H4 (cell line): ENCODE data around the gene ZNF532. TPM values are rescaled to one million over a fixed set of nuclear protein-coding genes. Genes with fewer than 3 reads are reported as not detected.
A peak's percentile ranks its signal among the peaks of the same experiment; 100 is the strongest.
"Not testable (repeated sequence)": the region's sequence is repeated elsewhere in the genome, so short reads cannot be mapped to it uniquely, and the experiment has no call there.

ENCODE experiments used
- DNase-seq: peaks from one replicate; pipeline ENCODE4 v3.0.0-alpha.2; 2015; ENCODE audit warnings: low spot score
- total RNA-seq: library from RNA; depleted of rRNA; stranded (reverse); fragments of >200 nt; shearing (Covaris generic); gene quantifications from 2 replicates; pipeline ENCODE4 v1.2.3, GENCODE V29; 2014; rRNA removed

The ZNF532 gene
- 57.8 and 75.1 TPM in 2 replicates for total RNA-seq

DNA sequence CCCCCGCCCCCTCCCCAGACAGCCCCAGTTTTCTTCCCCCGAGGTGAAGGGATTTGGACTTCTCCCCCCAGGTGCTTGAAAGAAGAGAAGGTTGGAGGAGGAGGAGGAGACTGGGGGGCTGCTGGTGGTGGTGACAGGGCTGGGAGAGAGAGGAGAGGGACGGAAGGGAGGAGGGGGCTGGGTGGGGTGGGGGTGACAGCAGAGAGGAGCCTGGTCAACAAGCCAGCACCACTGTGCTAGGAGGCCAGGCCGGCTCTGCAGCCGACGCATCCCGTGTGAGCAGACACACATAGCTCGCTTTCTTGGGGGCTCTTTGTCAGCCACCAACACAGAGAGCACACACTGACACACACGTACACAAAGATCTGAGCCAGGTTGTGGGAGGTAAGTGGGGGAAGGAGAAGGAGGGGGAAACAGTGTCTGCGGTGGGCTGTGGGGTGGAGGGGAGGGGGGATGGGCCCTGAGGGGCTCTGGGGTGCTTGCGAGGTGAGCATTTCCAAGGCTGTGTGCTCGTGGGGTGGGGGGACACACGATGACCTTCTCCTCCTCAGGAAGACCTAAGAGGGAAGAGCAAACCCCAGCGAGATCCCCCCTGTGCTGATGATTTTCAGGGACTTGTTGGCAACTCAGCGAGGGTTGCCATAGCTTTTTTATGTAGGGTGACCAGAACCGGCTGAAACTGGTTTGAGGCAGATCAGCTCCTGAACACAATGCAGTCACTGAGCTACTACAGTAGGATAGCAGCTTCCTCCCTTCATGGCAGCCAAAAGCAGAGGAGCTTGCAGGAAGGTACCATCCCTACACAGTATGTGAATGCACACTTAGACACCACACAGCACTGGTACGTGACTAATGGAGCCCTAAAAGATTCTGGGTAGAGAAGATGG is at the start of gene ZNF532:
TSS of gene ZNF532 (plus strand) at position 732 of the 887 bp plus-strand sequence. CDS start 53,411 bp downstream, outside the sequence.
- DNase-seq, result peak; percentile 58

DNA sequence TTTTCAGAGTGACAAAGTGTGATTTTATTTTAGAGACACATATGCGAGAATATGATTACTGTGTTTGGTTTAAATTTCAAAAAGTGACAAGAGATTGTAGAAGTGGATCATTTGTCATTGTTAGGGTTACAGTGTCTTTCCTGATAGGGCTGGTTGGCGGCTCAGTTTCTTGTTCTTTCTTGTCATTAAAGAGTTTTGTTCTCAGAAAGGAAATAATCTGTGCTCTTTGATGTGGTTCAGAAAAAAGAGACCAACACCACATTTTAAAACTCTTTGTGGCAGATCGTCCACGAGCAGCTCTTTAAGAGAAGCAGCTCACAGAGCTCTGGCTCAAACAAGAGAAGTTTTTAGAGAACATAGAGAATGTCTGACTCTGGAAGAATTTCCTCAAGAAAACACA is 45.6 kb upstream of the ZNF532 start:
- DNase-seq, result no peak

GRCh38 chr18:58820251-58820650 is 44.4 kb upstream of the ZNF532 start:
- no peak for DNase-seq

GRCh38 chr18:58822944-58823343 is 41.7 kb upstream of the ZNF532 start:
- no peak for DNase-seq

- DNase-seq, result no peak
Observed at GRCh38 chr18:58823412-58823811, 41.3 kb upstream of the ZNF532 start.

DNA sequence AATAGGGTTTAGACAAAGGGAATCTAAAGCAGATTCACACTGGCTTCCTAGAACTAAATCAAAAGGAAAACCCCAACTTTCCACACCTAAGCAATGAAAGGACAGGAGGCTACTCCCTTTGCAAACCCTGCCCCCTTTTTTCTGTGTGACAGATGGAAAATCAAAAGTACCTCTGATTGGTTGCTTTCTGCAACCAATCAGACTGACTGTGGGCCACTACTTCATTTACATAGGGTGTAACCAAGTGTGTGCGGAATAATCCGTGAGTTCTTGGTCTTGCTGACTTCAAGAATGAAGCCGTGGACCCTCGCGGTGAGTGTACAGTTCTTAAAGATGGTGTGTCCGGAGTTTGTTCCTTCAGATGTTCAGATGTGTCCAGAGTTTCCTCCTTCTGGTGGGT is 37.8 kb upstream of the ZNF532 start:
- DNase-seq, result not testable (repeated sequence)

GRCh38 chr18:58827428-58827827 is 37.2 kb upstream of the ZNF532 start:
- no peak for DNase-seq

DNA sequence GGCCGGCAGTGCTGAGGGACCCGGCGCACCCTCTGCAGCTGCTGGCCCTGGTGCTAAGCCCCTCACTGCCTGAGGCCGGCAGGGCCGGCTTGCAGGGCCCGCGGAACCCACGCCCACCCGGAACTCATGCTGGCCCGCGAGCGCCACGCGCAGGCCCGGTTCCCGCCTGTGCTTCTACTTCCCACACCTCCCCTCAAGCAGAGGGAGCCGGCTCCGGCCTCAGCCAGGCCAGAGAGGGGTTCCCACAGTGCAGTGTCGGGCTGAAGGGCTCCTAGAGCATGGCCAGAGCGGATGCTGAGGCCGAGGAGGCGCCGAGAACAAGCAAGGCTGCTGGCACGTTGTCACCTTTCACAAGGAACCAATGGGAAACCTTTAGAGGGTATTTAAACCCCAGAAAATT is 36.8 kb upstream of the ZNF532 start:
- no peak for DNase-seq

- DNase-seq, result no peak
Observed at GRCh38 chr18:58828399-58829121, 36.1 kb upstream of the ZNF532 start.

GRCh38 chr18:58829263-58829662 is 35.4 kb upstream of the ZNF532 start:
- DNase-seq, result no peak

DNA sequence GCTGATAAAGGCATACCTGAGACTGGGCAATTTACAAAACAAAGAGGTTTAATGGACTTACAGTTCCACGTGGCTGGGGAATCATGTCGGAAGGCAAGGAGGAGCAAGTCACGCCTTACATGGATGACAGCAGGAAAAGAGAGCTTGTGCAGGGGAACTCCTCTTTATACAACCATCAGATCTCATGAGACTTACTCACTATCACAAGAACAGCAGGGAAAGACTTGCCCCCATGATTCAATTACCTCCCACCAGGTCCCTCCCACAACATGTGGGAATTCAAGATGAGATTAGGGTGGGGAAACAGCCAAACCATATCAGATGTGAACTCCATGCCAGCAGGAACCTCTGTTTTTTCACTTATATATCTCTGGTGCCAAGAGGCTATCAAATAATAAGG is 34.8 kb upstream of the ZNF532 start:
- DNase-seq, result not testable (repeated sequence)

DNA sequence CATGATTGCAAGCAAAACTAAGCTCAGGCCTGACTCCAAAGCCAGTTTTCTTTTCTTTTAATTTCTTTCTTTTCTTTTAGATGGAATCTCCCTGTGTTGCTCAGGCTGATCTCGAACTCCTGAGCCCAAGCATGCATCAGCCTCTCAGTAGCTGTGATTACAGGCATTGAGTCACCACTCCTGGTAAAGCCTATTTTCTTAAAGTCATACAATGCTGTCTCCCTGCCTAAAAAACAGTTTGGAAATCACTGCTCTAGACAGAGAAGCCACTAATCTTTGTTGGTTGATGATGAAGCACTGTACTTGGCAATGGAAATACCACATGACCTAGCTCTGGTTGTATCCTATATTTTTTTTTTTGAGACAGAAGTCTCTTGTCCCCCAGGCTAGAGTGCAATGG is 33.1 kb upstream of the ZNF532 start:
- DNase-seq, result peak; percentile 66

- DNase-seq, result no peak
Observed at GRCh38 chr18:58838165-58838860, 26.4 kb upstream of the ZNF532 start.

GRCh38 chr18:58838946-58839345 is 25.7 kb upstream of the ZNF532 start:
- no peak for DNase-seq

DNA sequence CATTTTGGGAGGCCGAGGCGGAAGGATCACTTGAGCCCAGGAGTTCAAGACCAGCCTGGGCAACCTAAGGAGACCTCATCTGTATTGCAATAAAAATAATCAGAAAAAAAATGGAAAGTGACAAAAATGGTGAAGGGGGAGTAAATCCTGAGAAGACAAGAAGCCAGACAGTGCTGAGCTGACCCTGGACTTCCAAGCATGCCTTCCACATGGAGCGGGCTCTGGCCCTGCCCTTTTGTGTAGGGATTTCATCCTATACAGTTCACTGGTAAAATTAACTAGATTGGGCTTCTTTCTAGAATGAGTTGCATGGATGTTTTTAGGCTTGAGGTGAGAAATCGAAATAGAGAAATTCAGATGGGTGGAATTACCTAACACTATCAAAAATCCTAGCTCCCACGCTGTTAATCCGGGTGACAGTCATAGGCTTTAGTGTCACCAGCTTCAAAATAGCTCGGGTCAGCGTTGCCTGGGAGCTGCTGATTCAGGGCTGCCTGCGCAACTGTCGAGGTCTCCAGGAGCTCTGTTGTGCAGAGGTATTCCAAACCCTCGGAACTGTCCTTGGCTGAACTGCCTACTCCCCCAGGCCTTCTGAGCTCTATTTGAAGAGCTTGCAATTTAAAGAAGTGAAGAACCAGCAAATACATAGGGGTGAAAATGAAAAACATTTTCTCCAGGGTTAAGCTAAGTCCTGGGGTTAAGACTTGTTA is 21.5 kb upstream of the ZNF532 start:
- no peak for DNase-seq

GRCh38 chr18:58843688-58844035 is 21.0 kb upstream of the ZNF532 start:
- no peak for DNase-seq

DNA sequence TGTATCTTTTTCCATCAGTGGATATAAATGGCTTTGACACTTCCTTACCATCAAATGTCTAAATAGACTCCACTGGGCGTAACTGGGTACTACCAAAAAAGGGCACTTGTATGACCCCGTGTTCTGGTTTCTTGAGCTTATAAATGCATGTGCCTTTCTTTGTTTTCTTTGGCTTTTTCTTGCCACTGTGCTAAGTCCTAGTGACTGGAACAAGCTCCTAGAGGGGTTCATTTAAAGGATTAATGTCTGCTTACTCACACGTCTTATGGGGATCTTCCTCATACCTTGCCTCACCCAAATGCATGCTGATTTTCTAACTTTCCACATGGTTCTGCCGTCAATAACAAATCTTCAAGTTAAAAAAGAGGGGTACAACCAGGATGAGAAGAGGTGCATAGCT is 19.8 kb upstream of the ZNF532 start:
- DNase-seq, result no peak

DNA sequence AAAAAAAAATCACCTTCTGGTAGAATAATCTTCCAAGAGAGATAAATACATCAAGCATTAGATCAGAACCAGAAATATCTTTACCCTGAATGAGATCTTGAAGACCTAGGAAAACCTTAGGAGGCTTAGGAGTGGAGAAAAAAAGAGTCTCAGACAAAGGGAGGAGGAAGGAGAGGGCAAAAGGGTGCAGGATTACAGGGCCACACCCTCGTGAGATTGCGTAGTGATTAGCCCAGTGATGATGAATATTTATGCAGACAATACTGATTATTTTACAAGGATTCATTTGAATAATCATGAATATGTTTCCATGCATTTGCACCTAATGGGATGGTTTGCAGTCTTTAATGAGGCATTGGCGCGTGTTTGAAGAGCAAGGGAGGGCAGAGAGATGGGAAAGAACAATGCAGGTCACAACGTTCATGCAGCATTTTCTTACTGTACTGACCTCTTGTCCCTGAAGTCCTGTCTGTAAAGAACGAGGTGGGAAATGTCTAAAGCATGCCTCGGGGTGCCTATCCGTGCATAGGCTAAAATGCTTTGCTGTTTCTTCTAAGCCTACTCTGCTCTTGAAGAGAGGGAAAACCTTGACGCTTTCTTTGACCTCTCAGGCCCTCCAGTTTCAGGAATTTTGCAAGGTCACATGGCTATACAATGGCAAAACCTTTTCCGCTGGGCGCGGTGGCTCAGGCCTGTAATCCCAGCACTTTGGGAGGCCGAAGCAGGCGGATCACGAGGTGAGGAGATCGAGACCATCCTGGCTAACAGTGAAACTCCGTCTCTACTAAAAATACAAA is 18.6 kb upstream of the ZNF532 start:
- DNase-seq, result no peak

GRCh38 chr18:58847383-58848071 is 17.1 kb upstream of the ZNF532 start:
- no peak for DNase-seq

DNA sequence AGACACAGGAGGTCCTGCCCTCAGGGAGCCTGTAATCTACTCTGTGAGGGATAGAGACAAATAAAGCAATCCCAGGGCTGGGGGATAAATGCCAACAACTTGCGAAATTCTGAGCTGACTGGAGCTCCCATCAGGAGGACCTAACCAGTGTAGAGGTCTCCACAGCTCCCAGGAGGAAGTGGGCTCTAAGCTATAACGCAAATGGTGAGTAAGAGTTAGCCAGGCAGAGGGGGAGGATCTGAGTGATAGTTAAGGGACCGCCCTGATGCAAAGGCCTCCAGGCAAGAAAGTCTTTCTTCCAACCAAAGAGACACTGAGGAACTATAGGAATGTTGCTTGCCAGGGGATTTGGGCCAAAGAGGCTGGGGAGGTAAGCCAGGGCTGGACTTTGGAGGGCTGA is 16.0 kb upstream of the ZNF532 start:
- DNase-seq, result peak; percentile 85
